ENCODE data around the gene PDIK1L. TPM values are rescaled to one million over a fixed set of nuclear protein-coding genes. Genes with fewer than 3 reads are reported as not detected.

Gene PDIK1L
- total and polyA plus RNA-seq, 9 of the 15 experiments (the other 6 are each of a cell fraction or from before 2014, with no cell fraction given), result 12.8 to 30.2 (median 21.5) TPM

GRCh38 chr1:26138974-26139558, 27.4 kb downstream of the PDIK1L start (continued):
- TF ChIP-seq, protein P1, sequence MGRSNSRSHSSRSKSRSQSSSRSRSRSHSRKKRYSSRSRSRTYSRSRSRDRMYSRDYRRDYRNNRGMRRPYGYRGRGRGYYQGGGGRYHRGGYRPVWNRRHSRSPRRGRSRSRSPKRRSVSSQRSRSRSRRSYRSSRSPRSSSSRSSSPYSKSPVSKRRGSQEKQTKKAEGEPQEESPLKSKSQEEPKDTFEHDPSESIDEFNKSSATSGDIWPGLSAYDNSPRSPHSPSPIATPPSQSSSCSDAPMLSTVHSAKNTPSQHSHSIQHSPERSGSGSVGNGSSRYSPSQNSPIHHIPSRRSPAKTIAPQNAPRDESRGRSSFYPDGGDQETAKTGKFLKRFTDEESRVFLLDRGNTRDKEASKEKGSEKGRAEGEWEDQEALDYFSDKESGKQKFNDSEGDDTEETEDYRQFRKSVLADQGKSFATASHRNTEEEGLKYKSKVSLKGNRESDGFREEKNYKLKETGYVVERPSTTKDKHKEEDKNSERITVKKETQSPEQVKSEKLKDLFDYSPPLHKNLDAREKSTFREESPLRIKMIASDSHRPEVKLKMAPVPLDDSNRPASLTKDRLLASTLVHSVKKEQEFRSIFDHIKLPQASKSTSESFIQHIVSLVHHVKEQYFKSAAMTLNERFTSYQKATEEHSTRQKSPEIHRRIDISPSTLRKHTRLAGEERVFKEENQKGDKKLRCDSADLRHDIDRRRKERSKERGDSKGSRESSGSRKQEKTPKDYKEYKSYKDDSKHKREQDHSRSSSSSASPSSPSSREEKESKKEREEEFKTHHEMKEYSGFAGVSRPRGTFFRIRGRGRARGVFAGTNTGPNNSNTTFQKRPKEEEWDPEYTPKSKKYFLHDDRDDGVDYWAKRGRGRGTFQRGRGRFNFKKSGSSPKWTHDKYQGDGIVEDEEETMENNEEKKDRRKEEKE (IDR thresholded peaks at IDR 0.05; ENCODE audit: borderline replicate concordance in 1 of 2, control insufficient read depth in 1 of 2, low read depth in 2 of 2, low read length in 1 of 2), result 0 out of 4 replicates have a peak, but pooled peaks of 1 of the 2 experiments have one; percentile 67
- TF ChIP-seq RBBP5 (IDR thresholded peaks at IDR 0.05; ENCODE audit: borderline replicate concordance, insufficient read depth, low read length, poor library complexity, severe bottlenecking) (no peak), TAF15 (IDR thresholded peaks at IDR 0.05; ENCODE audit: low read depth, low read length) (no peak), NBN (IDR thresholded peaks at IDR 0.05; ENCODE audit: low read depth) (0 out of 2 replicates have a peak, but pooled peaks have one; percentile 10), ZNF584 (CRISPR knock-in tag; IDR thresholded peaks at IDR 0.05; ENCODE audit: low read depth) (no peak), SRSF7 (optimal IDR thresholded peaks at IDR 0.05; ENCODE audit: low read depth, low read length) (no peak), NCOA4 (IDR thresholded peaks at IDR 0.05; ENCODE audit: partially characterized antibody) (no peak), POU5F1 (IDR thresholded peaks at IDR 0.05; ENCODE audit: borderline replicate concordance, low read depth, low read length, partially characterized antibody) (no peak), CHCHD3 (CRISPR knock-in tag; IDR thresholded peaks at IDR 0.05) (no peak), KDM5B (IDR thresholded peaks at IDR 0.05; ENCODE audit: insufficient replicate concordance, low read depth, low read length) (no peak), LARP7 (IDR thresholded peaks at IDR 0.05) (peak; percentile 76; the same call in 1 of the 2 replicates), CEBPB (tag; IDR thresholded peaks at IDR 0.05) (peak; percentile 66), KDM4B (IDR thresholded peaks at IDR 0.05; ENCODE audit: borderline replicate concordance in 2 of 2, low read depth in 1 of 2) (no peak), ZBTB43 (CRISPR knock-in tag; IDR thresholded peaks at IDR 0.05) (no peak), ZNF212 (CRISPR knock-in tag; IDR thresholded peaks at IDR 0.05) (no peak), KLF10 (CRISPR knock-in tag; IDR thresholded peaks at IDR 0.05) (no peak), RBFOX2 (IDR thresholded peaks at IDR 0.05; ENCODE audit: low read depth, low read length) (no peak), KDM1A (IDR thresholded peaks at IDR 0.05) (0 out of 4 replicates have a peak, but pooled peaks of 1 of the 2 experiments have one; percentile 14), POLR2AphosphoS2 (IDR thresholded peaks at IDR 0.05; ENCODE audit: low read length) (no peak), ZBED1 (IDR thresholded peaks at IDR 0.05) (no peak), FOXP4 (CRISPR knock-in tag; IDR thresholded peaks at IDR 0.05; ENCODE audit: borderline replicate concordance) (no peak), FOXA3 (CRISPR knock-in tag; conservative IDR thresholded peaks at IDR 0.05 in 1 of 2, IDR thresholded peaks at IDR 0.05 in 1 of 2) (peak in 1 of 2 experiments; percentile 43; a peak in 1 of 4 replicates)
